ENCODE data around the gene UAP1. TPM values are rescaled to one million over a fixed set of nuclear protein-coding genes. Genes with fewer than 3 reads are reported as not detected.

UAP1 gene
- total and polyA plus RNA-seq, 3 donors from 2014 or later = 110 to 161 (median 128) TPM

- H3K9me3 ChIP-seq = no peaks in the 10 kb centered on the region
- no peaks in the 10 kb centered on the region for H3K4me1 ChIP-seq
- DNase-seq = no peak
- no peak overlapping the region for H3K4me3 ChIP-seq
- TF ChIP-seq CTCF (IDR thresholded peaks at IDR 0.05) = no peak
- TF ChIP-seq POLR2A (IDR thresholded peaks at IDR 0.05) = no peak
- no peaks in the 10 kb centered on the region for H3K27me3 ChIP-seq
- WGBS, 2 donors = 93% methylated on average over 3 of the region's 3 CpGs
- intact Hi-C loops (cut with DNase I; ENCODE audit: low total_unique reads) = no loop called here
- no peaks in the 10 kb centered on the region for H3K36me3 ChIP-seq (ENCODE audit: low read depth, missing control alignments)
- no peak overlapping the region for H3K27ac ChIP-seq
Measured at GRCh38 chr1:162543228-162543627, 18.3 kb upstream of the UAP1 start.

- intact Hi-C loops (cut with DNase I; ENCODE audit: low total_unique reads) = no loop called here
- peak; percentile 69 for DNase-seq
- peak overlapping the region; percentile 69 to 87 for H3K27ac ChIP-seq
- H3K4me3 ChIP-seq = no peak overlapping the region
- 48 to 67% methylated on average over 4 of the region's 4 CpGs for WGBS, 2 donors
- H3K36me3 ChIP-seq (ENCODE audit: low read depth, missing control alignments) = no peaks in the 10 kb centered on the region
- no peaks in the 10 kb centered on the region for H3K27me3 ChIP-seq
- H3K9me3 ChIP-seq = no peaks in the 10 kb centered on the region
- no peak for TF ChIP-seq POLR2A (IDR thresholded peaks at IDR 0.05)
- no peak for TF ChIP-seq CTCF (IDR thresholded peaks at IDR 0.05)
- H3K4me1 ChIP-seq = peaks cover 6% of the 10 kb centered on the region
Measured at GRCh38 chr1:162548170-162548569, 13.4 kb upstream of the UAP1 start.

- Histone ChIP-seq H3K36me3 (ENCODE audit: low read depth, missing control alignments) (no peaks in the 10 kb centered on the region), H3K4me1 (peaks cover 6% of the 10 kb centered on the region), H3K27ac (peak overlapping the region; percentile 69 to 87), H3K9me3 (no peaks in the 10 kb centered on the region), H3K27me3 (no peaks in the 10 kb centered on the region), H3K4me3 (no peak overlapping the region)
- intact Hi-C loops (cut with DNase I; ENCODE audit: low total_unique reads) = no loop called here
- TF ChIP-seq POLR2A (IDR thresholded peaks at IDR 0.05) (no peak), CTCF (IDR thresholded peaks at IDR 0.05) (no peak)
- 52 to 67% methylated on average over 2 of the region's 2 CpGs for WGBS, 2 donors
- no peak for DNase-seq
Measured at GRCh38 chr1:162549001-162549400, 12.5 kb upstream of the UAP1 start.

DNA sequence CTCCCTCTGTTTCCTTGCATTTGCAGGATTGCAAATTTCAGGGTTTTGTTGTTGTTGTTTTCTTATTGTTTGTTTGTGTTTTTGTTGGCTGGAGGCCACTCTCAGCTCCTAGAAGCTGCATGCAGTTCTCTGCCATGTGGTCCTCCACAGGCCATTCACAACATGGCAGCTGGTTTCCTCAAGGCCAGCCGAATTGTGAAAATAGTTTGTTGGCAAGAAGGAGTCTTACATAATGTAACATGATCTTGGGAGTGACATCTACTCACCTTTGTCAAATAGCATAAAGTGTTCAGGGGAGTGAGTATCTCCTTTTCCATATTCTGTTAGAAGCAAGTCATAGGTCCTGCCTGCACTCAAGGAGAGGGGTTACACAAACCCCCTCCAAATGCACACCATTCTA, 10.6 kb upstream of the UAP1 start:
- WGBS, 2 donors = 37 to 68% methylated on average over 1 of the region's 1 CpG
- intact Hi-C loops (cut with DNase I; ENCODE audit: low total_unique reads) = no loop called here
- Histone ChIP-seq H3K9me3 (no peaks in the 10 kb centered on the region), H3K36me3 (ENCODE audit: low read depth, missing control alignments) (no peaks in the 10 kb centered on the region), H3K4me1 (peaks cover 6% of the 10 kb centered on the region), H3K27ac (no peak overlapping the region), H3K27me3 (no peaks in the 10 kb centered on the region), H3K4me3 (no peak overlapping the region)
- no peak for DNase-seq
- no peak for TF ChIP-seq CTCF (IDR thresholded peaks at IDR 0.05)
- no peak for TF ChIP-seq POLR2A (IDR thresholded peaks at IDR 0.05)

DNA sequence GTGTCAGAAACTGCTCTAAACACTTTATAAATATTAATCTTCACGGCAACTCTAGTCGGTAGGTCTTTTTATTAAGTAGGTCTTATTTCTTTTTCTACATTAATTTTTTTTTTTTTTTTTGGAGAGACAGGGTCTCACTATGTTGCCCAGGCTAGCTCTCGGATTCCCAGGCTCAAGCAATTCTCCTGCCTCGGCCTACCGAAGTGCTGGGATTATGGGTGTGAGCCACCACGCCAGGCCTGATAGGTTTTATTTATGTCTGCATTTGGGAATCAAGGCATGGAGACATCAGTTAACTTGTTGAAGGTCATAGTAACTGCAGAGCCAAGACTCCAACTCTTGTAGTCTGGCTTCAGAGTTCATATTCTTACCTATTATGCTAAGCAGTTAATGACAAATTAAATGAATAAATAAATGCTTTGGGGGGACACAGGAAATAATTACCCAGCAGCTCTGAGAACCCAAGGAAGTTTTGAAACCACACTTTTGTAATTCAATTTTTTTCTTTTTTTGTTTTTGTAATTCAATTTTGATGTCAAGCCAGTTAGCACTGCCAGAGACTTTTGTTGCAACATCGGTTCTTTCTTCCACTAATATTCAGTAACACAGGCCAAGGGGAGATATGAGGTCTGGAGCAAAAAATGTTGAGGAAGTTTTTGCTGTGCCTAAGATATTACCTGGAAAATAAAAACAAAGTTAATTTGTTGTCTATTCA, 9.4 kb upstream of the UAP1 start:
- intact Hi-C loops (cut with DNase I; ENCODE audit: low total_unique reads) = no loop called here
- Histone ChIP-seq H3K27ac (peak overlapping the region in 1 of 2 donors; percentile 79), H3K4me1 (peaks cover 6% of the 10 kb centered on the region), H3K36me3 (ENCODE audit: low read depth, missing control alignments) (no peaks in the 10 kb centered on the region), H3K4me3 (no peak overlapping the region), H3K9me3 (no peaks in the 10 kb centered on the region), H3K27me3 (no peaks in the 10 kb centered on the region)
- no peak for DNase-seq
- WGBS, 2 donors = 68 to 70% methylated on average over 7 of the region's 7 CpGs
- no peak for TF ChIP-seq POLR2A (IDR thresholded peaks at IDR 0.05)
- TF ChIP-seq CTCF (IDR thresholded peaks at IDR 0.05) = no peak
